ENCODE data around the gene ARHGEF4. TPM values are rescaled to one million over a fixed set of nuclear protein-coding genes. Genes with fewer than 3 reads are reported as not detected.
A peak's percentile ranks its signal among the peaks of the same experiment; 100 is the strongest.

Gene ARHGEF4
- polyA plus RNA-seq, 1 donor (not counting 4 experiments of a cell fraction or from before 2014, with no cell fraction given): 22.6 TPM

DNA sequence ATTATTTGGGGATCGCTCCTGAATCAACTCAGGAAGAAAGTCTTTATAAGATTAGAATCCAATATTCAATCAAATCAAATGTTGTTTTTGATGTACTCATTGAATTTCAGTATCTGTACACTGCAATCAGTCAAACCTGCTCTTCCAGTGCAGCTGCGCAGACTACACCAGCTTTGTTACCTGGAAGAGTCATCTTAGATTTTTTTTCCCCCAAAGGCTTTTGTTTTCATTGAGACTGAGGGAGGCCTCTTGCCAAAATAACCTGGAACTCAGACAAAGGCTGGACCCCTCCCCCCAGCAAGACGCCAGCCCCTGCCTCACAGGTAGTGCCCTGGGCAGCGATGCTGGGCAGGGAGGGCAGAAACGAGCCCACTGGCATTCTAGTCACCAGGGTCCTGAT, 74.8 kb downstream of the ARHGEF4 start:
- no peak for DNase-seq (ENCODE audit: low read depth, low spot score)
- Histone ChIP-seq H3K4me3 (ENCODE audit: control insufficient read depth in 2 of 3, extremely low read depth in 1 of 3, insufficient read depth in 2 of 3, low read depth in 1 of 3, low read length in 3 of 3) (peak overlapping the region; percentile 39 to 61 (median 47)), H3K4me2 (ENCODE audit: control insufficient read depth, extremely low read depth, insufficient read depth, low read depth, low read length) (peak overlapping the region; percentile 87), H2AFZ (ENCODE audit: control insufficient read depth, low read length) (peak overlapping the region; percentile 73), H3K36me3 (ENCODE audit: control insufficient read depth in 2 of 2, extremely low read depth in 1 of 2, insufficient read depth in 2 of 2, low read length in 2 of 2) (peaks cover 2 to 7% of the 10 kb centered on the region in 2 experiments), H3K4me1 (ENCODE audit: control insufficient read depth, extremely low read depth, insufficient read depth, low read length) (peaks cover 58% of the 10 kb centered on the region), H3K27me3 (ENCODE audit: control insufficient read depth, extremely low read depth, insufficient read depth, low read length) (no peaks in the 10 kb centered on the region), H3K27ac (ENCODE audit: control insufficient read depth, insufficient read depth, low read length) (peak overlapping the region; percentile 88), H3K9me1 (ENCODE audit: control insufficient read depth, extremely low read depth, insufficient read depth, low read length) (no peaks in the 10 kb centered on the region), H3K9ac (ENCODE audit: control insufficient read depth, extremely low read depth, insufficient read depth, low read length) (peak overlapping the region; percentile 69), H4K20me1 (ENCODE audit: control insufficient read depth, extremely low read depth, insufficient read depth, low read length) (no peaks in the 10 kb centered on the region), H3K9me3 (ENCODE audit: control insufficient read depth, low read depth, low read length) (no peaks in the 10 kb centered on the region), H3K79me2 (ENCODE audit: control insufficient read depth, insufficient read depth, low read length) (peaks cover 5% of the 10 kb centered on the region)
- no peak for TF ChIP-seq EZH2 (IDR thresholded peaks at IDR 0.05; ENCODE audit: low read length)
- TF ChIP-seq, protein P1, sequence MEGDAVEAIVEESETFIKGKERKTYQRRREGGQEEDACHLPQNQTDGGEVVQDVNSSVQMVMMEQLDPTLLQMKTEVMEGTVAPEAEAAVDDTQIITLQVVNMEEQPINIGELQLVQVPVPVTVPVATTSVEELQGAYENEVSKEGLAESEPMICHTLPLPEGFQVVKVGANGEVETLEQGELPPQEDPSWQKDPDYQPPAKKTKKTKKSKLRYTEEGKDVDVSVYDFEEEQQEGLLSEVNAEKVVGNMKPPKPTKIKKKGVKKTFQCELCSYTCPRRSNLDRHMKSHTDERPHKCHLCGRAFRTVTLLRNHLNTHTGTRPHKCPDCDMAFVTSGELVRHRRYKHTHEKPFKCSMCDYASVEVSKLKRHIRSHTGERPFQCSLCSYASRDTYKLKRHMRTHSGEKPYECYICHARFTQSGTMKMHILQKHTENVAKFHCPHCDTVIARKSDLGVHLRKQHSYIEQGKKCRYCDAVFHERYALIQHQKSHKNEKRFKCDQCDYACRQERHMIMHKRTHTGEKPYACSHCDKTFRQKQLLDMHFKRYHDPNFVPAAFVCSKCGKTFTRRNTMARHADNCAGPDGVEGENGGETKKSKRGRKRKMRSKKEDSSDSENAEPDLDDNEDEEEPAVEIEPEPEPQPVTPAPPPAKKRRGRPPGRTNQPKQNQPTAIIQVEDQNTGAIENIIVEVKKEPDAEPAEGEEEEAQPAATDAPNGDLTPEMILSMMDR (optimal IDR thresholded peaks at IDR 0.05 in 1 of 3, IDR thresholded peaks at IDR 0.05 in 1 of 3, conservative IDR thresholded peaks at IDR 0.05 in 1 of 3; ENCODE audit: extremely low read depth in 1 of 3, insufficient read depth in 2 of 3, low read length in 3 of 3): no peak
- peak; percentile 5 for FAIRE-seq
- dilution Hi-C loops (cut with MboI; ENCODE audit: extremely low pct_ligation_motif_present, low sequenced_read_pairs): no loop called here

DNA sequence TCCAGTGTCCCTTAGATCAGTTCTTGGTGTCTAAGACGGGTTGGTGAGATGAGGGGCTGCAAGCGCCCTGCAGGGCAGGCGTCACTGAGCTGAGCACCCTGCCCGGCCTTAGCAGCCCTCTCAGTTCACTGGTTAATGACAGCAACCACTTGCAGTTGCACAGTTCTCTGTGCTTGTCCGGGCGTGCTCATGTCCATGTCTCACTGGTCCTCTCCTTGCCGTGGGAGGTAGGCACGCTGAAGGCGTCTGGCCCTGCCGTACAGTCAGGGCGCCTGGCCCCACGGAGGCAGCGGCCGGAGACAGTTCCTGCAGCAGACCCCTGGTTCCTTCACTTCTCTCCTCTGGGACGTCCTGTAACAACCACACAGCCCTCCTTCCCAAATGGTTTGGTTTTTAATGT, 75.3 kb downstream of the ARHGEF4 start:
- Histone ChIP-seq H2AFZ (ENCODE audit: control insufficient read depth, low read length) (peak overlapping the region; percentile 73), H3K4me3 (ENCODE audit: control insufficient read depth in 2 of 3, extremely low read depth in 1 of 3, insufficient read depth in 2 of 3, low read depth in 1 of 3, low read length in 3 of 3) (peak overlapping the region; percentile 39 to 70 (median 61)), H3K9ac (ENCODE audit: control insufficient read depth, extremely low read depth, insufficient read depth, low read length) (peak overlapping the region; percentile 69), H3K4me1 (ENCODE audit: control insufficient read depth, extremely low read depth, insufficient read depth, low read length) (peaks cover 59% of the 10 kb centered on the region), H3K36me3 (ENCODE audit: control insufficient read depth in 2 of 2, extremely low read depth in 1 of 2, insufficient read depth in 2 of 2, low read length in 2 of 2) (peaks cover 4 to 7% of the 10 kb centered on the region in 2 experiments), H3K9me3 (ENCODE audit: control insufficient read depth, low read depth, low read length) (no peaks in the 10 kb centered on the region), H3K27me3 (ENCODE audit: control insufficient read depth, extremely low read depth, insufficient read depth, low read length) (no peaks in the 10 kb centered on the region), H3K27ac (ENCODE audit: control insufficient read depth, insufficient read depth, low read length) (peak overlapping the region; percentile 88), H3K79me2 (ENCODE audit: control insufficient read depth, insufficient read depth, low read length) (peaks cover 5% of the 10 kb centered on the region), H3K9me1 (ENCODE audit: control insufficient read depth, extremely low read depth, insufficient read depth, low read length) (no peaks in the 10 kb centered on the region), H4K20me1 (ENCODE audit: control insufficient read depth, extremely low read depth, insufficient read depth, low read length) (no peaks in the 10 kb centered on the region), H3K4me2 (ENCODE audit: control insufficient read depth, extremely low read depth, insufficient read depth, low read depth, low read length) (peak overlapping the region; percentile 87)
- TF ChIP-seq, protein P1 (optimal IDR thresholded peaks at IDR 0.05 in 1 of 3, IDR thresholded peaks at IDR 0.05 in 1 of 3, conservative IDR thresholded peaks at IDR 0.05 in 1 of 3; ENCODE audit: extremely low read depth in 1 of 3, insufficient read depth in 2 of 3, low read length in 3 of 3): no peak
- no peak for TF ChIP-seq EZH2 (IDR thresholded peaks at IDR 0.05; ENCODE audit: low read length)
- dilution Hi-C loops (cut with MboI; ENCODE audit: extremely low pct_ligation_motif_present, low sequenced_read_pairs): no loop called here
- DNase-seq (ENCODE audit: low read depth, low spot score): no peak
- peak; percentile 95 for FAIRE-seq

All from keratinocyte (primary cell).